Endothelial cell of umbilical vein (primary cell): ENCODE data around the gene FIS1. TPM values are rescaled to one million over a fixed set of nuclear protein-coding genes. Genes with fewer than 3 reads are reported as not detected.

ENCODE experiments used
- BruUV-seq: library from RNA; stranded (reverse); fragments of 400-500 nt; replicated peaks from 2 replicates; lab custom pipeline; 2021; lab: Mats Ljungman, UMichigan
- CTCF ChIA-PET: fragments of 300-600, 350-600 bp; sonication (Branson Sonifier 250); formaldehyde crosslinking; loops from one replicate; lab custom pipeline; 2021; ENCODE audit warnings: antibody characterized with exemption, inconsistent platforms; lab: Charles Lee
- POLR2A ChIA-PET: fragments of 300-600, 350-600 bp; sonication (Branson Sonifier 250); formaldehyde crosslinking; loops from one replicate; lab custom pipeline; 2021; ENCODE audit warnings: antibody characterized with exemption, inconsistent platforms; lab: Charles Lee
- DNase-seq: peaks from one replicate; pipeline ENCODE4 v3.0.0-alpha.2; 2011; ENCODE audit warnings: low read depth, low spot score
- FAIRE-seq: peaks from 2 replicates; lab custom pipeline; 2011; peaks lifted over from hg19 to GRCh38; lab: Jason Lieb, UNC
- H2AFZ ChIP-seq: 2 replicates; pipeline ENCODE4 v1.6.0; 2012; ENCODE audit warnings: low read depth, low read length, control low read depth, inconsistent platforms
- H3K27ac ChIP-seq: 2 replicates; pipeline ENCODE4 v1.5.1; 2011; ENCODE audit warnings: low read depth, mild to moderate bottlenecking, control low read depth, low read length, moderate library complexity; ENCODE audit not compliant: insufficient read depth
- H3K27me3 ChIP-seq, 2 experiments: 2 replicates each; pipeline versions ENCODE4 v1.6.0 to v1.6.1; 2011; ENCODE audit warnings: low read length in 2 of 2, mixed read lengths in 1 of 2; ENCODE audit not compliant: control insufficient read depth in 2 of 2, insufficient read depth in 2 of 2
- H3K36me3 ChIP-seq, 2 experiments: 2 replicates in 1 of 2; 3 replicates in 1 of 2; pipeline ENCODE4 v1.5.1; 2011; ENCODE audit warnings: low read length in 2 of 2, mild to moderate bottlenecking in 1 of 2, moderate library complexity in 1 of 2; ENCODE audit not compliant: control insufficient read depth in 2 of 2, insufficient read depth in 2 of 2; ENCODE audit errors: extremely low read depth in 1 of 2
- H3K4me1 ChIP-seq: 3 replicates; pipeline ENCODE4 v1.5.1; 2011; ENCODE audit warnings: mild to moderate bottlenecking, low read length; ENCODE audit not compliant: control insufficient read depth, insufficient read depth; ENCODE audit errors: extremely low read depth
- H3K4me2 ChIP-seq: 2 replicates; pipeline ENCODE4 v1.6.1; 2011; ENCODE audit warnings: low read length, control low read depth, mixed read lengths; ENCODE audit not compliant: insufficient read depth
- H3K4me3 ChIP-seq, 3 experiments: fragments of 200-600 bp in 1 of 3; sonication (generic), shearing (Covaris generic) in 1 of 3; replicated peaks in 1 of 3; 2 replicates each; pipeline ENCODE4 v1.5.1; 2011 to 2016; ENCODE audit warnings: control low read depth in 3 of 3, low read length in 3 of 3, mild to moderate bottlenecking in 2 of 3, inconsistent platforms in 1 of 3, low read depth in 1 of 3, moderate library complexity in 1 of 3; ENCODE audit not compliant: insufficient read depth in 1 of 3
- H3K79me2 ChIP-seq: 2 replicates; pipeline ENCODE4 v1.6.0; 2012; ENCODE audit warnings: low read length, inconsistent platforms; ENCODE audit not compliant: control insufficient read depth, insufficient read depth
- H3K9ac ChIP-seq: replicated peaks from 2 replicates; pipeline ENCODE3; 2011; ENCODE audit warnings: low read length, control low read depth; ENCODE audit not compliant: insufficient read depth; ENCODE audit errors: extremely low read depth
- H3K9me1 ChIP-seq: replicated peaks from 3 replicates; pipeline ENCODE4 v1.6.0; 2011; ENCODE audit warnings: mild to moderate bottlenecking, low read length; ENCODE audit not compliant: control insufficient read depth, insufficient read depth; ENCODE audit errors: extremely low read depth
- H3K9me3 ChIP-seq: replicated peaks from 2 replicates; pipeline ENCODE4 v1.5.1; 2012; ENCODE audit warnings: low read length, inconsistent platforms; ENCODE audit not compliant: control insufficient read depth, insufficient read depth
- H4K20me1 ChIP-seq: replicated peaks from 2 replicates; pipeline ENCODE3; 2011; ENCODE audit warnings: mild to moderate bottlenecking, low read length; ENCODE audit not compliant: control insufficient read depth, insufficient read depth; ENCODE audit errors: extremely low read depth
- CTCF ChIP-seq, 2 donors: IDR thresholded peaks; 1 replicate in 1 of 2; 2 replicates in 1 of 2; pipeline ENCODE4 v1.5.1; 2011; ENCODE audit warnings: low read length in 2 of 2, mild to moderate bottlenecking in 2 of 2, moderate library complexity in 2 of 2, control low read depth in 1 of 2, inconsistent platforms in 1 of 2, low read depth in 1 of 2; ENCODE audit not compliant: insufficient read depth in 1 of 2; ENCODE audit errors: extremely low read depth in 1 of 2
- EZH2 ChIP-seq: IDR thresholded peaks from 2 replicates; pipeline ENCODE4 v1.6.1; 2012; ENCODE audit warnings: borderline replicate concordance, low read depth, mild to moderate bottlenecking, moderate library complexity, low read length, inconsistent platforms; ENCODE audit not compliant: severe bottlenecking
- FOS ChIP-seq: IDR thresholded peaks from 2 replicates; pipeline ENCODE4 v1.6.1; 2011; ENCODE audit warnings: mild to moderate bottlenecking, low read length, moderate library complexity, borderline replicate concordance; ENCODE audit not compliant: insufficient read depth
- GATA2 ChIP-seq: IDR thresholded peaks from 2 replicates; pipeline ENCODE4 v1.7.0; 2011; ENCODE audit warnings: low read depth, mild to moderate bottlenecking, moderate library complexity, mixed read lengths, low read length; ENCODE audit not compliant: insufficient read length, insufficient read depth
- JUN ChIP-seq: IDR thresholded peaks from 2 replicates; pipeline ENCODE4 v1.6.1; 2011; ENCODE audit warnings: borderline replicate concordance, low read depth; ENCODE audit not compliant: insufficient read length, insufficient read depth
- MAX ChIP-seq: IDR thresholded peaks from 2 replicates; pipeline ENCODE4 v1.6.1; 2011; ENCODE audit not compliant: insufficient read depth, insufficient read length
- MYC ChIP-seq: IDR thresholded peaks from one replicate; pipeline ENCODE4 v1.6.1; 2011; ENCODE audit warnings: mild to moderate bottlenecking, low read depth, low read length
- POLR2A ChIP-seq: IDR thresholded peaks from 2 replicates; pipeline ENCODE4 v1.6.1; 2012; ENCODE audit warnings: low read depth, mild to moderate bottlenecking, control low read depth, low read length
- POLR2AphosphoS5 ChIP-seq: IDR thresholded peaks from 2 replicates; pipeline ENCODE4 v1.6.1; 2012; ENCODE audit warnings: low read depth, mild to moderate bottlenecking, control low read depth, low read length, moderate library complexity; ENCODE audit not compliant: insufficient read depth
- dilution Hi-C: fragments of 300-500 bp; cut with MboI; formaldehyde crosslinking; loops from one replicate; pipeline ENCODE4 v1.15.0; 2019; ENCODE audit warnings: low sequenced_read_pairs; ENCODE audit not compliant: extremely low pct_ligation_motif_present
- intact Hi-C: fragments of 100-400 bp; cut with micrococcal nuclease; formaldehyde crosslinking; loops from one replicate; pipeline ENCODE4 v1.10.0; 2022
- polyA plus RNA-seq, 4 experiments: library from polyadenylated mRNA; depleted of rRNA in 3 of 4; stranded (reverse) in 3 of 4; unstranded in 1 of 4; fragments of >200 nt; gene quantifications; 2 replicates each; pipeline versions ENCODE4 v1.2.1 to v1.2.3, GENCODE V29; 2011 to 2012; ENCODE audit warnings: missing spikeins in 1 of 4
- total RNA-seq: library from RNA; stranded (reverse); gene quantifications from 2 replicates; pipeline ENCODE4 v1.2.3, GENCODE V29; 2021

Gene FIS1
- total and polyA plus RNA-seq, 2 donors (not counting 3 experiments of a cell fraction or from before 2014, with no cell fraction given): 132 to 330 TPM

GRCh38 chr7:101241015-101241363, 3.9 kb downstream of the FIS1 start:
- Histone ChIP-seq H3K9ac (no peak overlapping the region), H2AFZ (no peak overlapping the region), H3K36me3 (peaks cover 0 to 16% of the 10 kb centered on the region in 2 experiments), H3K27me3 (no peaks in the 10 kb centered on the region), H3K27ac (no peak overlapping the region), H3K9me3 (no peaks in the 10 kb centered on the region), H4K20me1 (no peaks in the 10 kb centered on the region), H3K4me1 (peaks cover 43% of the 10 kb centered on the region), H3K79me2 (peaks cover 24% of the 10 kb centered on the region), H3K9me1 (no peaks in the 10 kb centered on the region), H3K4me2 (no peak overlapping the region), H3K4me3 (no peak overlapping the region)
- FAIRE-seq: no peak
- POLR2A ChIA-PET: no interaction called here
- DNase-seq: no peak
- CTCF ChIA-PET: interaction anchor here (1.3 kb wide), 2 partner anchors 23 to 97 kb away, joined by 3 to 6 read pairs; partner anchors contain the start of genes PLOD3 and ZNHIT1
- dilution Hi-C loops (no loop called here), intact Hi-C loops (no loop called here)
- BruUV-seq: no TSS peak
- TF ChIP-seq MAX: no peak

GRCh38 chr7:101240226-101241014, 4.5 kb downstream of the FIS1 start:
- Histone ChIP-seq H3K4me1 (peaks cover 43% of the 10 kb centered on the region), H3K27ac (no peak overlapping the region), H3K4me3 (no peak overlapping the region), H3K9ac (no peak overlapping the region), H3K9me1 (no peaks in the 10 kb centered on the region), H2AFZ (no peak overlapping the region), H3K4me2 (no peak overlapping the region), H3K9me3 (no peaks in the 10 kb centered on the region), H3K79me2 (peaks cover 22% of the 10 kb centered on the region), H4K20me1 (no peaks in the 10 kb centered on the region), H3K36me3 (peaks cover 0 to 16% of the 10 kb centered on the region in 2 experiments), H3K27me3 (no peaks in the 10 kb centered on the region)
- dilution Hi-C loops (no loop called here), intact Hi-C loops (no loop called here)
- no peak for DNase-seq
- ChIA-PET POLR2A (no interaction called here), CTCF (interaction anchor here (1.3 kb wide), 2 partner anchors 23 to 96 kb away, joined by 3 to 6 read pairs; partner anchors contain the start of genes PLOD3 and ZNHIT1)
- no peak for FAIRE-seq
- no peak for TF ChIP-seq MYC
- TF ChIP-seq JUN: no peak
- no peak for TF ChIP-seq CTCF (IDR thresholded peaks at IDR 0.05; ENCODE audit: extremely low read depth in 1 of 2, insufficient read depth in 1 of 2, low read depth in 1 of 2, low read length in 2 of 2)
- no peak for TF ChIP-seq POLR2A
- no peak for TF ChIP-seq MAX
- no peak for TF ChIP-seq FOS
- no peak for TF ChIP-seq POLR2AphosphoS5
- no peak for TF ChIP-seq GATA2
- TF ChIP-seq EZH2: no peak
- no TSS peak for BruUV-seq
